Measurements from ENCODE around the gene CTDSP1.

GRCh38 chr2:218438596-218438995, 38.9 kb downstream of the CTDSP1 start:
- TF ChIP-seq POLR2A (IDR thresholded peaks at IDR 0.05) = no peak
- TF ChIP-seq CTCF (IDR thresholded peaks at IDR 0.05) = no peak
- TF ChIP-seq EP300 (IDR thresholded peaks at IDR 0.05) = no peak

Measured in tibial nerve (tissue), 4 donors.